Stimulated activated effector memory CD8-positive, alpha-beta T cell treated with anti-CD3 and anti-CD28 coated beads, Interleukin-12 subunit alpha, Interleukin-12 subunit beta, amount 100 ng/mL, for 72 hours (primary cell): ENCODE results near the gene UBAP2.

ENCODE experiments used
- ATAC-seq: fragments of 150-1000 bp; cut with Tn5 transposase; 2 replicates; pipeline ENCODE4 v1.10.0; 2021
- DNase-seq, 2 donors: peaks; one replicate each; pipeline ENCODE4 v3.0.0; 2021 to 2022; ENCODE audit warnings: low spot score in 2 of 2
- H3K27ac Mint-ChIP-seq: one replicate; pipeline ENCODE4 v1.8.0; 2022; ENCODE audit warnings: mild to moderate bottlenecking, mixed read lengths
- H3K36me3 Mint-ChIP-seq: one replicate; pipeline ENCODE4 v1.8.0; 2022; ENCODE audit warnings: mild to moderate bottlenecking, mixed read lengths
- H3K4me1 Mint-ChIP-seq: one replicate; pipeline ENCODE4 v1.8.0; 2022; ENCODE audit warnings: mixed read lengths
- H3K4me3 Mint-ChIP-seq: one replicate; pipeline ENCODE4 v1.8.0; 2022; ENCODE audit warnings: mild to moderate bottlenecking, mixed read lengths
- H3K9me3 Mint-ChIP-seq: one replicate; pipeline ENCODE4 v1.8.0; 2022; ENCODE audit warnings: mixed read lengths

The UBAP2 gene

GRCh38 chr9:34048727-34049629 lies at the start of gene UBAP2:
Gene UBAP2 (minus strand): TSS chr9:34048887. CDS start chr9:34017148, 31,739 bp downstream.
- H3K36me3 Mint-ChIP-seq, result peaks cover 38% of the 10 kb centered on the region
- H3K27ac Mint-ChIP-seq, result peak within 1 kb of the TSS; percentile 99

GRCh38 chr9:34098307-34098706 lies 49.6 kb upstream of the UBAP2 start:
- Mint-ChIP-seq H3K27ac (no peak overlapping the region), H3K36me3 (peaks cover 100% of the 10 kb centered on the region), H3K4me1 (peaks cover 3% of the 10 kb centered on the region), H3K9me3 (no peaks in the 10 kb centered on the region), H3K4me3 (no peak overlapping the region)
- ATAC-seq (no peak), DNase-seq (no peak)

More at GRCh38 chr9:34048727-34049629, at the start of gene UBAP2:
- peak; percentile 96 to 99 for DNase-seq
- peak; percentile 92 for ATAC-seq
- Mint-ChIP-seq H3K9me3 (no peaks in the 10 kb centered on the region), H3K4me1 (peaks cover 34% of the 10 kb centered on the region), H3K4me3 (peak within 1 kb of the TSS; percentile 92)

GRCh38 chr9:34097865-34098264 lies 49.2 kb upstream of the UBAP2 start:
- ATAC-seq, result no peak
- Mint-ChIP-seq H3K27ac (peak overlapping the region; percentile 10), H3K4me3 (no peak overlapping the region), H3K9me3 (no peaks in the 10 kb centered on the region), H3K36me3 (peaks cover 100% of the 10 kb centered on the region), H3K4me1 (peaks cover 7% of the 10 kb centered on the region)
- no peak for DNase-seq

- Mint-ChIP-seq H3K4me3 (no peak overlapping the region), H3K27ac (peak overlapping the region; percentile 32), H3K9me3 (no peaks in the 10 kb centered on the region), H3K36me3 (peaks cover 100% of the 10 kb centered on the region), H3K4me1 (peaks cover 17% of the 10 kb centered on the region)
- ATAC-seq (no peak), DNase-seq (no peak)
These were observed 48.1 kb upstream of the UBAP2 start for GRCh38 chr9:34096751-34097150.

- H3K4me1 Mint-ChIP-seq, result peaks cover 17% of the 10 kb centered on the region
- no peak for DNase-seq
- peaks cover 100% of the 10 kb centered on the region for H3K36me3 Mint-ChIP-seq
- H3K27ac Mint-ChIP-seq, result peak overlapping the region; percentile 69
- H3K4me3 Mint-ChIP-seq, result no peak overlapping the region
- H3K9me3 Mint-ChIP-seq, result no peaks in the 10 kb centered on the region
- ATAC-seq, result no peak
These were observed 44.9 kb upstream of the UBAP2 start for GRCh38 chr9:34093578-34093977.

- DNase-seq, result no peak
- Mint-ChIP-seq H3K27ac (no peak overlapping the region), H3K4me3 (no peak overlapping the region), H3K4me1 (peaks cover 17% of the 10 kb centered on the region), H3K36me3 (peaks cover 86% of the 10 kb centered on the region), H3K9me3 (no peaks in the 10 kb centered on the region)
- ATAC-seq, result no peak
These were observed 40.6 kb upstream of the UBAP2 start for GRCh38 chr9:34089311-34089710.

DNA sequence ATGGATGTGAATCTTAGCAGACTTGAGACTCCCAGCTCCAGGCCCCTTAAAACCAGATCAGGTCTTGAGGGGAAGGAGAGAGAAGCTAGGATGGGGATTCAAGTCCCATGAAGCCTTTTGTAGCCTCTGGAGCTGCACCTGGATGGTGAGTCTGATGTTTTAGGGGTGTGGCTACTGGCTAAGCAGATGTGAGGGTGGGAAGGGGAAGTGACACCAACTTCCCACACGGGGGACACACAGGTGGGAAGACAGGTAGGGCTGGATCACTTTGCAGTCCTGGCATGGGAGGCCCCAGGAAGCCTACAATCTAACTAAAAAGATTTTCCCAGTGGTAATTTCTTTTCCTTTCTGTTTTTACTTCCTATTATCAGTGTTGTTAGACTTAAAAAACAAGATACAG lies 38.7 kb upstream of the UBAP2 start:
- DNase-seq, result no peak
- peak overlapping the region; percentile 78 for H3K27ac Mint-ChIP-seq
- H3K4me1 Mint-ChIP-seq, result peaks cover 6% of the 10 kb centered on the region
- peaks cover 67% of the 10 kb centered on the region for H3K36me3 Mint-ChIP-seq
- H3K9me3 Mint-ChIP-seq, result no peaks in the 10 kb centered on the region
- H3K4me3 Mint-ChIP-seq, result no peak overlapping the region
- ATAC-seq, result no peak

- peak; percentile 37 for ATAC-seq
- DNase-seq, result no peak
- Mint-ChIP-seq H3K9me3 (no peaks in the 10 kb centered on the region), H3K27ac (peak overlapping the region; percentile 78), H3K4me1 (peaks cover under 1% of the 10 kb centered on the region), H3K4me3 (no peak overlapping the region), H3K36me3 (peaks cover 62% of the 10 kb centered on the region)
These were observed 38.2 kb upstream of the UBAP2 start for GRCh38 chr9:34086864-34087263.

- Mint-ChIP-seq H3K9me3 (no peaks in the 10 kb centered on the region), H3K27ac (peak overlapping the region; percentile 78), H3K4me3 (no peak overlapping the region), H3K4me1 (no peaks in the 10 kb centered on the region), H3K36me3 (peaks cover 52% of the 10 kb centered on the region)
- DNase-seq (no peak), ATAC-seq (peak; percentile 78)
These were observed 37.2 kb upstream of the UBAP2 start for GRCh38 chr9:34085581-34086500.

DNA sequence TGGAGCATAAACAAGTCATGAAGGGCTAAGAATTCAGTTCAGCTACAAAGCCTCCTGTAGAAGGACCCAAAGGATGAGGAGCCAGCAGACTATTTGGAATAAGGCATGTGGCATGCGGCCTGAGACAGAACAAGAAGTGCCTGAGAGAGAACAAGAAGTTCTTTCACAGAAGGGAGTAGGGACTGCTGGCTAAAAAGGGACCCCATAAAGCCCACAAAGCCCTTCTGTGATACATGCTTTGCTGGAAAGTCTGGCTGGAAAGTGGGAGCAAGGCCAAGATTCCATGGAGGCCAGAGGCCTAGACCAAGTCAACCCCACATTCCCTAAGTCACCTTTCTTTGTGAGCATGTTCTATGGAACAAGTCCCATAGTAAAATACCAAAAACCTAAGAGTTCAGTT lies 35.9 kb upstream of the UBAP2 start:
- Mint-ChIP-seq H3K36me3 (peaks cover 39% of the 10 kb centered on the region), H3K27ac (peak overlapping the region; percentile 78), H3K9me3 (no peaks in the 10 kb centered on the region), H3K4me3 (no peak overlapping the region), H3K4me1 (no peaks in the 10 kb centered on the region)
- DNase-seq (no peak), ATAC-seq (no peak)

- H3K4me1 Mint-ChIP-seq, result no peaks in the 10 kb centered on the region
- H3K36me3 Mint-ChIP-seq, result no peaks in the 10 kb centered on the region
- no peak overlapping the region for H3K4me3 Mint-ChIP-seq
- peak; percentile 43 for ATAC-seq
- DNase-seq, result no peak
- no peak overlapping the region for H3K27ac Mint-ChIP-seq
- no peaks in the 10 kb centered on the region for H3K9me3 Mint-ChIP-seq
These were observed 30.5 kb upstream of the UBAP2 start for GRCh38 chr9:34079181-34079580.

DNA sequence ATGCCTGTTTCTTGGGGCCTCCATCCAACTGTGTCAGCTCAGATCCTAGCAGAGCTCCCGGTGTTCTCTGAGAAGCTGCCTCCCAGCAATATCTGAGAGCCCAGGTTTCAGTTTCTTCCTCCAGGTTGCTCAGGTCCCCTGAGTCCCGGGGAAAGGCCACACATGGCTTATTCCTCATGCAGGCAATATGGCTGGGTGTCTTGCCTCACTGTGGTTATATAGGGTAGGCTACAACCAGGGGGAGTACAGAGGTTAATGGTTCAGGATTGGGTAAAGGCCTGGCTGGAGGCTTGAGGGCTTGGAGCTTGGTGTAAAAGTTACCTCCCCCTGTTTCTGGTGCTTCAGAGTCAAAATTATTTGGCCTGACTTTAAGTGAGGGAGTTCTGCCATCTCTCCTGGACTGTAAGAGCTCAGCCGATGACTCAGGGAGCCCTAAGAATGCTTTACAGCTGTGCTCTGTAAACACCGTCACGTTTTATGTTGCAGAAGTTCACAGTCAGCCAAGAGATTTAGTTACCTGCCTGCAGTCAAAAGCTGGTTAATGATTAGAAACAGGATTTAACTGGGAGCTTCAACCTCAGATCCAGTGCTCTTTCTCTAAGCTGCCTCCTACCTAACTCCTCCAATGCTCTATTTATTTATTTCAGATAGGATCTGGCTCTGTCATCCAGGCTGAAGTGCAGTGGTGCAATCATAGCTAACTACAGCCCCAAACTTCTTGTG lies 24.3 kb upstream of the UBAP2 start:
- Mint-ChIP-seq H3K27ac (no peak overlapping the region), H3K9me3 (no peaks in the 10 kb centered on the region), H3K36me3 (no peaks in the 10 kb centered on the region), H3K4me1 (no peaks in the 10 kb centered on the region), H3K4me3 (no peak overlapping the region)
- DNase-seq (no peak), ATAC-seq (no peak)

DNA sequence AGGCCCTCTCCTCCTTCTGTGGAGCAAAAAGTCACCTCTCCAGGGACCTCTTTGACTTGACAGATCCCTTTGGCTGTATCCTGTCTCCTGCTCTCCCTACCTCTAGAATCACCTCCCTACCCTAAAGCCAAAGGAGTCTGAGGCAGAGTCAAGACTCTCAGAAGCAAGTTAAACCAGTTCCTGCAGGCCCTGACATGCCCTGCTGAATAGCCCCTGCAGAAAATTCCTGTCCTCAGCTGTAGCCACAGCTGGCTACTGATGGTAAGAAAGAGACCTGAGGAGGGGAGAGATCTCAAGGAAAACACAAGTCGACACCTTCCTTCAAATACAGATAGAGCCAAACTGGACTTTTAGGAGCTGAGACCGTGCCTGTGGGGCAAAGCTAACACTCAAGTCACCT lies 23.7 kb upstream of the UBAP2 start:
- Mint-ChIP-seq H3K36me3 (no peaks in the 10 kb centered on the region), H3K4me1 (no peaks in the 10 kb centered on the region), H3K27ac (no peak overlapping the region), H3K9me3 (no peaks in the 10 kb centered on the region), H3K4me3 (no peak overlapping the region)
- no peak for DNase-seq
- ATAC-seq, result no peak

DNA sequence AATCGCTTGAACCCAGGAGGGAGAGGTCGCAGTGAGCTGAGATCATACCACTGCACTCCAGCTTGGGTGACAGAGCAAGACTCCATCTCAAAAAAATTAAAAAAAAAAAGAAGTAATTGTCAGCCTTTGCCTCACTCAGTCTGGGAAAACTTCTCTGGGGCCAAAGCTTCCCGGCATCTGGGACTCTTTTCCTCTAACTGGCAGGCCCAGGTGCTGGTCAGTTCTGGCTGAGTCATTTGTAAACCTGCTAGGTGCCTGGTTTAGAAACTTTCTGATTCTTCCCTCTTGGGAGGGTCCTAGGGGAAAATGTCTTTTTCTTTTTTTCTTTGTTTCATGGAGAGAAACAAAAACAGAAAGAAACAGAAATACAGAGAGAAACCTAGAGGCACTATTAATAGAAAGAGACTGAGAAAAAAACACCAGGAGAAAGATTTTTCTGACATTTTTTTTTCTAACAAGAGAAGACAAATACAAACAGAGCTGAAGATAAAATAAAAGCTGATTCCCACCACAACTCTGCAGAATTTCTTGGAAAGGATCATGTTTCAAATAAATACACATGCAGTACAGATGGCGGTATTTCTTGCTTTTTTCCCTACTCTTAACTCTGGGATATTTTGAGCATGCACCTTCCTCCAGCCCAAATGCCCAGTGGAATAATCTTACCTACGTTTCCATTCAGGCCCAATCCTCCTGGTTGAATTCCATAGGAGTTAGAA lies 22.1 kb upstream of the UBAP2 start:
- ATAC-seq (no peak), DNase-seq (no peak)
- Mint-ChIP-seq H3K36me3 (no peaks in the 10 kb centered on the region), H3K4me3 (no peak overlapping the region), H3K4me1 (no peaks in the 10 kb centered on the region), H3K27ac (peak overlapping the region; percentile 38), H3K9me3 (no peaks in the 10 kb centered on the region)
